SIG-M5 (cell line): ENCODE results near the gene PAGR1.
A peak's percentile ranks its signal among the peaks of the same experiment; 100 is the strongest.
"Not testable (repeated sequence)": the region's sequence is repeated elsewhere in the genome, so short reads cannot be mapped to it uniquely, and the experiment has no call there.

Experiments
- DNase-seq: peaks from one replicate; lab custom pipeline; 2025; lab: John Stamatoyannopoulos, UW

Gene PAGR1

GRCh38 chr16:29815793-29816693 is at the start of gene PAGR1:
Gene PAGR1, plus strand, starts transcription at chr16:29816152. Its CDS starts 374 bp downstream, at chr16:29816526.
- peak; percentile 91 for DNase-seq

GRCh38 chr16:29766571-29766970 is 49.4 kb upstream of the PAGR1 start:
- no peak for DNase-seq

GRCh38 chr16:29767062-29767461 is 48.9 kb upstream of the PAGR1 start:
- no peak for DNase-seq

GRCh38 chr16:29769507-29769906 is 46.4 kb upstream of the PAGR1 start:
- DNase-seq = no peak

- no peak for DNase-seq
Observed at GRCh38 chr16:29770250-29770929, 45.6 kb upstream of the PAGR1 start.

GRCh38 chr16:29772330-29772729 is 43.6 kb upstream of the PAGR1 start:
- DNase-seq = not testable (repeated sequence)

- DNase-seq = no peak
Observed at GRCh38 chr16:29774730-29775129, 41.2 kb upstream of the PAGR1 start.

GRCh38 chr16:29775742-29776408 is 40.1 kb upstream of the PAGR1 start:
- no peak for DNase-seq

GRCh38 chr16:29777576-29778350 is 38.2 kb upstream of the PAGR1 start, which contains the start of gene ZG16:
Gene ZG16, plus strand, starts transcription at chr16:29778256. Its CDS starts 1,011 bp downstream, at chr16:29779267.
- no peak for DNase-seq

GRCh38 chr16:29779474-29779873 is 36.5 kb upstream of the PAGR1 start:
- no peak for DNase-seq

GRCh38 chr16:29783094-29783953 is 32.6 kb upstream of the PAGR1 start:
- DNase-seq = not testable (repeated sequence)

- DNase-seq = no peak
Observed at GRCh38 chr16:29784157-29784556, 31.8 kb upstream of the PAGR1 start.

GRCh38 chr16:29784901-29785500 is 31.0 kb upstream of the PAGR1 start:
- no peak for DNase-seq

- not testable (repeated sequence) for DNase-seq
Observed at GRCh38 chr16:29787155-29787554, 28.8 kb upstream of the PAGR1 start.

GRCh38 chr16:29789775-29790182 is 26.2 kb upstream of the PAGR1 start:
- DNase-seq = no peak

GRCh38 chr16:29790183-29790948 is 25.6 kb upstream of the PAGR1 start, which contains the start of gene KIF22:
Gene KIF22, plus strand, starts transcription at chr16:29790751. Its CDS starts 9 bp downstream, at chr16:29790760.
- DNase-seq = peak; percentile 91

- no peak for DNase-seq
Observed at GRCh38 chr16:29790949-29791844, 24.8 kb upstream of the PAGR1 start.
